Smooth muscle cell (in vitro differentiated cells): Measurements from ENCODE around the gene ZMYM1. TPM values are rescaled to one million over a fixed set of nuclear protein-coding genes. Genes with fewer than 3 reads are reported as not detected.

Experiments
- DNase-seq: peaks from one replicate; lab custom pipeline; 2025; ENCODE audit not compliant: unreplicated experiment; lab: John Stamatoyannopoulos, UW
- H2AFZ ChIP-seq: fragments of 200-600 bp; sonication (generic); 2 replicates; pipeline ENCODE4 v1.6.0; 2016; ENCODE audit warnings: antibody characterized with exemption, low read depth, mild to moderate bottlenecking
- H3F3A ChIP-seq: fragments of 200-600 bp; sonication (generic); 2 replicates; pipeline ENCODE4 v1.6.0; 2017; ENCODE audit warnings: antibody characterized with exemption, low read depth
- H3K27ac ChIP-seq: fragments of 200-600 bp; sonication (generic); 2 replicates; pipeline ENCODE4 v1.5.1; 2016; ENCODE audit warnings: low read depth, mild to moderate bottlenecking
- H3K27me3 ChIP-seq: fragments of 200-600 bp; sonication (generic); 2 replicates; pipeline ENCODE4 v1.6.1; 2016; ENCODE audit warnings: low read depth, mild to moderate bottlenecking
- H3K36me3 ChIP-seq: fragments of 200-600 bp; sonication (generic); 2 replicates; pipeline ENCODE4 v1.5.1; 2016; ENCODE audit warnings: low read depth
- H3K4me1 ChIP-seq: fragments of 200-600 bp; sonication (generic); 2 replicates; pipeline ENCODE4 v1.5.1; 2016; ENCODE audit warnings: low read depth
- H3K4me2 ChIP-seq: fragments of 200-600 bp; sonication (generic); 2 replicates; pipeline ENCODE4 v1.6.0; 2016; ENCODE audit warnings: mild to moderate bottlenecking
- H3K4me3 ChIP-seq: fragments of 200-600 bp; sonication (generic); 2 replicates; pipeline ENCODE4 v1.5.1; 2016; ENCODE audit warnings: mild to moderate bottlenecking
- H3K79me2 ChIP-seq: fragments of 200-600 bp; sonication (generic); 2 replicates; pipeline ENCODE4 v1.6.0; 2016; ENCODE audit warnings: low read depth, mild to moderate bottlenecking
- H3K9ac ChIP-seq: fragments of 200-600 bp; sonication (generic); 2 replicates; pipeline ENCODE4 v1.6.0; 2016; ENCODE audit warnings: low read depth
- H3K9me3 ChIP-seq: fragments of 200-600 bp; sonication (generic); replicated peaks from 2 replicates; pipeline ENCODE4 v1.5.1; 2016; ENCODE audit warnings: low read depth
- H4K20me1 ChIP-seq: fragments of 200-600 bp; sonication (generic); 2 replicates; pipeline ENCODE4 v1.6.0; 2016; ENCODE audit warnings: low read depth
- CTCF ChIP-seq: fragments of 200-600 bp; sonication (generic); IDR thresholded peaks from 2 replicates; pipeline ENCODE4 v1.5.1; 2017; ENCODE audit warnings: borderline replicate concordance, mild to moderate bottlenecking, antibody characterized with exemption; ENCODE audit not compliant: insufficient read depth, poor library complexity, severe bottlenecking
- WGBS: methylation state at CpG from one replicate; pipeline ENCODE4 v1.1.7; 2016; ENCODE audit warnings: low lambda C conversion rate; 5-methylcytosine and 5-hydroxymethylcytosine counted together
- polyA plus RNA-seq: library from polyadenylated mRNA; unstranded; fragments of >200 nt; fragmentation: Nextera tagmentation; extraction: Ambion mirVana; gene quantifications from 2 replicates; pipeline ENCODE4 v1.2.1, GENCODE V29; 2016
- total RNA-seq: library from RNA; depleted of rRNA; stranded (reverse); fragments of >200 nt; gene quantifications from 2 replicates; pipeline ENCODE4 v1.2.3, GENCODE V29; 2014

ZMYM1 gene
- total and polyA plus RNA-seq, 2 experiments from 2014 or later, result 4.2 to 18.6 TPM

DNA sequence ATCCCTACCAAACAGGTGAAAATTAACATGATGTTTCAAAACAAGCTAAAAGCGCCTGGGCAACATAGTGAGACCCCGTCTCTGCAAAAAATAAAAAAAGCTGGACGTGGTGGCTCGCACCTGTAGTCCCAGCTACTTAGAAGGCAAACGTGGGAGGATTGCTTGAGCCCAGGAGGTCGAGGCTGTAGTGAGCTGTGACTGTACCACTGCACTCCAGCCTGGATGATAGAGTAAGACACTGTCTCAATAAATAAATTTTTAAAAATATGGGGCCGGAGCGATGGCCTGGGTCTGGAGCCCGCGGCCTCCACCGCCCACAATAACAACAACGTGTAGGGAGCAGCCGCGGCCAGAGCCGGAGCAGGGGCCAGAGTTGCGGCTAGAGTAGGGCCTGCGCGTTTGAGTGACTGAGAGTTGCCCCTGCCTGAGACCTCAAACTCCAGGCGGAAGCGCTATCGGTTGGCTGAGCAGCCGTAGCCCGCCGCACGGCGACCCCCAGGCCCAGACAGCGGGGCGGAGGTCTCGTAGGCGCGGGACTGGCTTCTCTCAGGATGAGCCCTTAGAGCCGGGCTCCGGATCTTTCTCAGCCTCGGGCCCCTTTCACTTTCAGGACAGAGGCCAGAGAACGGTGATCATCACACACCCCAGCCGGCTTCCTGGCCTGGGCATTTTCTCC lies 41.4 kb downstream of the ZMYM1 start:
- no peak overlapping the region for H3K4me3 ChIP-seq
- H3K27me3 ChIP-seq, result no peaks in the 10 kb centered on the region
- no peak for TF ChIP-seq CTCF
- no peaks in the 10 kb centered on the region for H3K9me3 ChIP-seq
- no peaks in the 10 kb centered on the region for H3F3A ChIP-seq
- no peaks in the 10 kb centered on the region for H3K4me1 ChIP-seq
- H3K4me2 ChIP-seq, result no peak overlapping the region
- H4K20me1 ChIP-seq, result no peaks in the 10 kb centered on the region
- 93% methylated on average over 36 of the region's 36 CpGs for WGBS
- no peak for DNase-seq
- no peak overlapping the region for H2AFZ ChIP-seq
- H3K27ac ChIP-seq, result no peak overlapping the region
- no peaks in the 10 kb centered on the region for H3K79me2 ChIP-seq
- H3K36me3 ChIP-seq, result no peaks in the 10 kb centered on the region
- H3K9ac ChIP-seq, result no peak overlapping the region

DNA sequence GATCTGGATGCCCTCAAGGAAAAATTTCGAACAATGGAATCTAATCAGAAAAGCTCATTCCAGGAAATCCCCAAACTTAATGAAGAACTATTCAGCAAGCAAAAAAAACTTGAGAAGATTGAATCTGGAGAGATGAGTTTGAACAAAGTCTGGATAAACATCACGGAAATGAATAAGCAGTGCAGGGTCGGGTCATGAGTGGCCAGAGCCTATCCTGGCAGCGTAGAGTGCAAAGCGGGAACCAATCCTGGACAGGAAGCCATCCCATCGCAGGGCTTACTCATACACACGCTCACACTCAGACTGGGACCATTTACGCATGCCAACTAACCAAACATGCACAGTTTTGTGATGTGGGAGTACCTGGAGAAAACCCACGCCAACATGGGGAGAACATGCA lies 43.1 kb downstream of the ZMYM1 start:
- H3K4me1 ChIP-seq, result no peaks in the 10 kb centered on the region
- H3K36me3 ChIP-seq, result no peaks in the 10 kb centered on the region
- DNase-seq, result no peak
- H3F3A ChIP-seq, result no peaks in the 10 kb centered on the region
- TF ChIP-seq CTCF, result no peak
- 95% methylated on average over 9 of the region's 9 CpGs for WGBS
- no peaks in the 10 kb centered on the region for H3K79me2 ChIP-seq
- H3K27ac ChIP-seq, result no peak overlapping the region
- H3K9me3 ChIP-seq, result peaks cover 5% of the 10 kb centered on the region
- no peak overlapping the region for H2AFZ ChIP-seq
- H3K27me3 ChIP-seq, result no peaks in the 10 kb centered on the region
- H3K4me2 ChIP-seq, result no peak overlapping the region
- H4K20me1 ChIP-seq, result no peaks in the 10 kb centered on the region
- H3K4me3 ChIP-seq, result no peak overlapping the region
- H3K9ac ChIP-seq, result no peak overlapping the region

- no peaks in the 10 kb centered on the region for H3F3A ChIP-seq
- no peak overlapping the region for H3K9ac ChIP-seq
- H3K27ac ChIP-seq, result no peak overlapping the region
- H3K27me3 ChIP-seq, result no peaks in the 10 kb centered on the region
- H3K36me3 ChIP-seq, result no peaks in the 10 kb centered on the region
- 87% methylated on average over 1 of the region's 1 CpG for WGBS
- H3K9me3 ChIP-seq, result peaks cover 8% of the 10 kb centered on the region
- no peak overlapping the region for H2AFZ ChIP-seq
- no peak for TF ChIP-seq CTCF
- no peaks in the 10 kb centered on the region for H3K79me2 ChIP-seq
- no peaks in the 10 kb centered on the region for H4K20me1 ChIP-seq
- H3K4me3 ChIP-seq, result no peak overlapping the region
- H3K4me1 ChIP-seq, result no peaks in the 10 kb centered on the region
- H3K4me2 ChIP-seq, result no peak overlapping the region
- no peak for DNase-seq
Measured at GRCh38 chr1:35126546-35126945, 47.4 kb downstream of the ZMYM1 start.

DNA sequence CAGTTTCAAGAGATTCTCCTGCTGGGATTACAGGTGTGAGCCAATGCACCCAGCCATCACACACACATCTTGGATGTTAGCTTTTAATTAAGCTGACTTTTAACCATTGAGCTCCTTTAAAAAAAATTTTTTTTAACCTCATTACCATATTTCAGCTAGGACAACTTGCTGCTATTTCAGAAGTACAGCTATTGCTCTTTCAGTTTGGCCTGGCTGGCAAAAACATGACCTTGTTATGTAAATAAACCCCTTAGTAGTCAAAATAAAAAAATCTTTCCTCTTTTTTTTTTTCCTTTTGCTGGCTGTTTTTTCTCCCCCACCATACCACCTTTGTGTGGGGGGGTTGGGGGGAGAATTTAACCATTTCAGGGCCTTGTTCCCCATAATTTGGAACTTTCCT lies 49.9 kb downstream of the ZMYM1 start:
- Histone ChIP-seq H3K4me3 (no peak overlapping the region), H2AFZ (no peak overlapping the region), H3K79me2 (no peaks in the 10 kb centered on the region), H3K9me3 (peaks cover 8% of the 10 kb centered on the region), H3K4me1 (no peaks in the 10 kb centered on the region), H3K27ac (no peak overlapping the region), H3K27me3 (no peaks in the 10 kb centered on the region), H3K9ac (no peak overlapping the region), H3F3A (no peaks in the 10 kb centered on the region), H4K20me1 (no peaks in the 10 kb centered on the region), H3K4me2 (no peak overlapping the region), H3K36me3 (no peaks in the 10 kb centered on the region)
- DNase-seq, result no peak
- no peak for TF ChIP-seq CTCF
